HG02852 (cell line): ENCODE measurements around the gene PEAR1.
A peak's percentile ranks its signal among the peaks of the same experiment; 100 is the strongest.

ENCODE experiments used
- ATAC-seq: cut with Tn5 transposase; IDR thresholded peaks from one replicate; pipeline ENCODE4 v1.9.1; 2021; ENCODE audit warnings: mild to moderate bottlenecking, moderate library complexity; ENCODE audit not compliant: unreplicated experiment

PEAR1 gene

GRCh38 chr1:156893048-156893953 is at the start of gene PEAR1:
PEAR1 (plus strand) TSS chr1:156893718; CDS start chr1:156903927, 10,209 bp downstream.
- no peak for ATAC-seq

DNA sequence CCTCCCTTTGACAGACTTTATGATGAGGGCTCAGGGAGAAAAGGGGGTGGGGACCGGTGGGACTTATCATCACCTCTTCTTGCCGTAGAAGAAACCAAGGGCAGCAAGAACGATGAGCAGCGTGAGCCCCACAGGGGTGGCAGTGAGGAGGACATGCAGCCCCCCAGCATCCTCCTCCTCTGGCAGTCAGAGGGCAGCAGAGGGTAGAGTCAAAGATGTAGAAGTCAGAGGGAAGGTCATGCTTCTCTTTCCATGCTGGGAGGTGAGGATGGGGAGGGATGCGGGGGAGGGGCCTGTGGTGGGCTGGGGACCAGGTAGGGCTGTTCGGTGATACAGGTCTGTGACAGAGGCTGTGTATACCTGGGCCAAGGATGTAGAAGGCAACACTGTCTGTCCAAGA is 49.4 kb upstream of the PEAR1 start:
- no peak for ATAC-seq

GRCh38 chr1:156844638-156845037 is 48.9 kb upstream of the PEAR1 start:
- ATAC-seq = no peak

DNA sequence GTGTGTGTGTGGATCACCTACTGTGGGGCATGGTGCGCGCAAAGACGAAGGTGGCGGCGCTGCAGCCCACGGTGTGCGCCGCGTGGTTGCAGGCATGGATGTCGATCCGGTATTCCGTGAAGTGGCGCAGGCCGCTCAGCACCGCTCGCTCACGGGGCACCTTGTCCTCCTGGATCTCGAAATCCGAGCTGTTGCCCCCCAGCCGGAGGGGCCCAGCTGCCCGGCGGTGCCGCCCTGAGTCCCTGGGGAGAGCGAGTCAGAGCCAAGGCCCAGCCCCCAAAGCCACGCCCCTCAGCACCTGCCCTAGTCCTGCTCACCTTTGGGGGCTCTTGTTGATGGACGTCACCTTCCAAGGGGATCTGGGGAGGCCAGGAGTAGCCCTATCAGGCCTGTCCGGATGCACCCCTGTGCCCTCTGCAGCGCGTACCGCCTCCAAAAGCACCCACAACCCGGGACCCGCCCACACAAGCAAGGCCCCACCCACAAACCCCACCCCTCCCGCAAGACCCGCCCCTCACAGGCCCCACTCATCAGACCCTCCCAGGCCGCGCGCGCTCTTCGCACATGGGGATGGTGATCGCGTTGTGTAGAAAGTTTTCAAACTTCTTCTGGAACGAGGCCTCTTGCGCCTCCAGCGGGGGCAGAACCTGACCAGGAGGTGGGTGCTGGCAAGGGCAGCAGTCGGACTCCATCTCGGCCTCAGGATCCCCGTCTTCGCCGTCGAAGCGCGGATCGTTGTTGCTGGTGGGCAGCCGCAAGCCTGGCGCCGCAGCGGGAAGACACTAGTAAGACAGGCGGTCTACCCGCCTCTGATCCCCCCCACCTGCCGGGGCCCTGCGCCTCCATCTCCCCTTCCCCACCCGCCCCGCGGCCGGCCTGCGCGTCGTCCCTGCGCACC is 48.2 kb upstream of the PEAR1 start:
- no peak for ATAC-seq

DNA sequence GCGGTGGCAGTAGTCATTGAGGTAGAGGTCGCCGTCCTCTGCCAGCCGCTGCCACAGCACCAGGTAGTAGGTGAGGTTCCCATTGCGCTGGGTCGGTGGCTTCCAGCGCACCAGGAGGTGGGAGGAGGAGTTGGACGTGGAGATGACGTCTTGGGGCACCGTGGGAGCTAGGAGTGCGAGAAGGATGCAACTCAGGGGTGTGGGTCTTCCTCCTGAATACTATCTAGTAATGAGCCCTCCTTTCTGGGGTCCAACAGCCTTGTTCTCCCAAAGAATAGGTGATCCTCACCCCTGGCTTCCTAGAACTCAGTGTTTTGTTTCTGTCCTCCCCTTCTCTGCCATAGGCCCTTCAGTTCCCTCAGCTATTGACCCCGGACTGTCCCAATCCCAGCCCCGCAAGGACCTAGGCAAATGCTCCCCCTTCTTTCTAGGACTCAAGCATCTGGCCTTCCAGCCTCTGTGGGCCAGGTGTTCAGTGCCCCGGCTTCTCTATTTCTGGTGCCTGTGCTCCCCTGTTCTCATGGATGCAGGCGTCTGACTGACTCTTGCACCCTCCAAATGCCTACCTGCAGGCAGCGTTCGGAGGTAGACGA is 47.5 kb upstream of the PEAR1 start:
- ATAC-seq = no peak

GRCh38 chr1:156846643-156847042 is 46.9 kb upstream of the PEAR1 start:
- ATAC-seq = no peak

DNA sequence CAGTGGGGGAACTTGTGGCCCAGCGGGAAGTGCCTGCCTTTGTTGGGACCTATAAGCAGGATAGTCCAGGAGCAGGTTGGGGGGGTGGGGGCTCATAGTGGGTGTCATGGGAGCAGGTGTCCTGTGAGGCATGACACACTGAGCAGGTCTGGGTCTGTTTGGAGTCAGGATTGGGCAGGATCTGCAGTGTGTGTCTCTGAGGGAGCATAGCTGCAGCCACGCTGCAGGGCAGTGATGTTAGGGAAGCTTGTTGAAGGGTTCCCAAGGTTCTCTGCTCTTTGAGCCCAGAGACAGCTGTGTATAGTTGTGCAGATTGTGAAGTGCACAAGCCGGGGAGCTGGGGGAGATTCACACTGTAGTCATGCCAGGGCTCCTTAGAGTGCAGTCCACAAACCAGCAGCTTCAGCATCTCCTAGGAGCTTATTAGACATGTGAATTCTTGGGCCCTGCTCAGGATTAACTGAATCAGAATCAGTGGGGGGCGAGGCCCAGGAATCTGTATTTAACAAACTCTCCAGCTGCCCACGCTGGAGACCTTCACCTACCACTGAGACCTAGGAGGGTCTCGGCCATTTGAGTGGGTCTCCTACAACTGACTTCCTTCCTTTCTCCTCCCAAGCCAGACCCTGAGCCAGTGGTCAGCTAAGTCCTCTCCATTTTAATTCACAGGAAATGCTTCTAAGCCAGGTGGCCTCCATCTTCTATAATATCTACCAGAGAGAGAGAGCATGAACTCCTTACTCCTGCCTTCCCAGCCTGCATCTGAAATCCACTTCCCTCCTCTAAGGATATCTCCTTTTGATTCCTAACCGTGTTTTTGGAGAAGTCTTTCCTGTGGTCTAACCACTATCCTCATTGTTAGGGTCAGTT is 45.7 kb upstream of the PEAR1 start:
- ATAC-seq = no peak

- no peak for ATAC-seq
Observed at GRCh38 chr1:156848461-156849150, 44.9 kb upstream of the PEAR1 start.

GRCh38 chr1:156849151-156849496 is 44.4 kb upstream of the PEAR1 start:
- ATAC-seq = no peak

GRCh38 chr1:156851779-156852417 is 41.6 kb upstream of the PEAR1 start:
- ATAC-seq = no peak

DNA sequence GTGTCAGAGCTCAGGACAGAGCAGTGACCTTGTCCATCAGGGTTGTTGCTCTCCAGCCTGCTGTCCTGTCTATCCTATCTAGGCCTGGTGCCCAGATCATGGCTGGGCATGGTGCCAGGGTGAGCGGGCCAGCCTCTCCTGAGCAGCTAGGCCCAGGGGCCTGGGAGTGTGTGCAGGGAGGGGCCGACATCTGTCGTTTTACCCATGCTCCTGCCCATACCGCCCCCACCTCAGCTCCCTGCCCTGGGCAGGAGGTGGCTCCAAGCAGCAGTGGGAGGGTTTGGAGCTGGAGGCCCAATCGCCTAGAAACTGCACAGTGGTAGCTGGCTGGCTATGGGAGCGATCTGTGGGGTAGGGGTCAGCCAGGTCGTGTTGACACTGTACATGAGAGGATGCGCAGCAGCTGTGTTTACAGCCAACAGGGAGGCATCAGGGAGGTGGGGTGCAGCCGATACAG is 41.1 kb upstream of the PEAR1 start:
- no peak for ATAC-seq

GRCh38 chr1:156853761-156854160 is 39.8 kb upstream of the PEAR1 start:
- ATAC-seq = no peak

GRCh38 chr1:156854634-156855033 is 38.9 kb upstream of the PEAR1 start:
- ATAC-seq = no peak

DNA sequence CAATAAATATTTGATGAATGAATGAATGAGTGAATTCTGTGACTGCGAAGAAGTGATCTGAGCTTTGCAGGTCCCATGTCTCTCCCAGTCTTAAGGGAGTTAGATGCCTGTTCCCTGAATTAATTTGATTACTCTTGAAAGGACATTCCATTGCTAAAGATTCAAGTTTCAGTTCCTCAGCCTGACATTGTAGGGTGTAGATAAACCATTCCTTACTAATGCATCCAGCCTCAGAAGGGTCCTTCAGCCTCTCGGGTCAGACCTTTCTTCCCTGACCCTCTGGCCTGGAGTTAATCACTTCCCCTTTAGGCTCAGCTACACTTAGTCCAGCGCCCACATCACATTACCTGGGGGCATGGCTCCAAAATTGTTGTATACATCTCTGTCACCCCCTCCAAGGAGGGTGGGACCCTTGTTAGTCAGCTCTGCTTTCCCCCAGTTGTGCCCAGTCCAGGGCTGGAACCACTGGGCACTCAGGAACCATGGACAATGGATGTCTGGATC is 37.2 kb upstream of the PEAR1 start:
- no peak for ATAC-seq

- ATAC-seq = no peak
Observed at GRCh38 chr1:156857532-156857931, 36.0 kb upstream of the PEAR1 start.

- ATAC-seq = no peak
Observed at GRCh38 chr1:156858555-156858956, 35.0 kb upstream of the PEAR1 start.

- ATAC-seq = no peak
Observed at GRCh38 chr1:156858959-156859522, 34.5 kb upstream of the PEAR1 start, which contains the start of gene INSRR. INSRR (minus strand) TSS chr1:156859117; CDS start chr1:156858621, 496 bp downstream.

DNA sequence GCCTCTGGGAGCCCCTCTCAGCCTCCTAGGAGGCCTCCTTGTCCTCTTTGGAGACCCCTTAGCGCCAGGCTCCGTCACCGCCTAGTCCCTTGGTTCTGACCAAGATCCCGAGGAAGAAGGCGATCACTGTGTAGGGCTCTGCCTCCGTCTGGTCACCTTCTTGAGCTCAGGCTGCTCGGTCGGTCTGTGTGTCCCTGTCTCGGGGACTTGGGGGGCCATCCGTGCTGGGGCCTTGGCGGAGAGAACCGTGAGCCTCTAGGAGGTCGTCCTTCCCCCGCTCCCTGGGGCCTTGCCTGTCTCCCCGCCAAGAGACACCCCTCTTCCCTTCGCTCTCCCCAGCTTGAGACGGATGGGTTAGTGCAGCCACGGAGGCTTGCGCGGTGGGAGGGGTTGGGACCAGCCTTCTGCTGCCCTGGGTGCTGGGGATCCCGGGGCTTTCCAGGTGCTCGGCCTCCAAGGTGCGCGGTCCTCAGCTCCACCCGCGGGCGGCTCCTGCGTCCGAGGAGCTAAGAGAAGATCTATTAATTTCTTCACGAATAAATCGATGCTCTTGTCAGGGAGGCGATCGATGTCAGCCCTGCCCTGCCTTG is 33.9 kb upstream of the PEAR1 start:
- ATAC-seq = peak; percentile 26
